C4-2B (cell line): ENCODE data around the gene FAM13B.

Experiments used
- CTCF ChIP-seq: fragments of 450-650 bp; conservative IDR thresholded peaks from 2 replicates; pipeline ENCODE4 v1.5.1; 2017; ENCODE audit warnings: mild to moderate bottlenecking
- ZFX ChIP-seq: fragments of 450-650 bp; IDR thresholded peaks from 2 replicates; pipeline ENCODE4 v1.6.1; 2017

- TF ChIP-seq CTCF (peak; percentile 93), ZFX (no peak)
Observed at GRCh38 chr5:138068742-138069600, 36.1 kb upstream of the FAM13B start.
